NCI-H446 (cell line): Measurements from ENCODE around the gene CD52.

Experiments
- DNase-seq, 2 experiments: peaks; one replicate each; lab custom pipeline; 2025; lab: John Stamatoyannopoulos, UW

CD52 gene

DNA sequence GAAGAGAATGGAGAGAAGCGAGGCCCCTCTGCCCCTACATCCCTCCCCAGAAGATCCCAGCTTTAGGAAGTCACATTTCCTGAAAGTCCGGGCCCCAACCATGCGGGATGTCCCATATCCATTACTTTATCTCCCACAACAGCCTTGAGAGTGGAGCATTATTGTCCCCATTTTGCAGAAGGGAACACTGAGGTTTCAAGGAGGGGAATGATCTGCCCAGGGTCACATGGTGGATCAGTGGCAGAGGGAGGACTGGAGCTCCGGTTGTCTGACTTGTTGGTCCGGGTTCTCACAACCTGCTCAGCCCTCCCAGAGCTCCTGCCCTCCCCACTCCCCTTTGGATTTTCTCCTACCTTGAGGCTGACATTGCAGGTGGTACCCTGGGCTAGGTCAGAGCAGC is 38.3 kb downstream of the CD52 start:
- DNase-seq = no peak

DNA sequence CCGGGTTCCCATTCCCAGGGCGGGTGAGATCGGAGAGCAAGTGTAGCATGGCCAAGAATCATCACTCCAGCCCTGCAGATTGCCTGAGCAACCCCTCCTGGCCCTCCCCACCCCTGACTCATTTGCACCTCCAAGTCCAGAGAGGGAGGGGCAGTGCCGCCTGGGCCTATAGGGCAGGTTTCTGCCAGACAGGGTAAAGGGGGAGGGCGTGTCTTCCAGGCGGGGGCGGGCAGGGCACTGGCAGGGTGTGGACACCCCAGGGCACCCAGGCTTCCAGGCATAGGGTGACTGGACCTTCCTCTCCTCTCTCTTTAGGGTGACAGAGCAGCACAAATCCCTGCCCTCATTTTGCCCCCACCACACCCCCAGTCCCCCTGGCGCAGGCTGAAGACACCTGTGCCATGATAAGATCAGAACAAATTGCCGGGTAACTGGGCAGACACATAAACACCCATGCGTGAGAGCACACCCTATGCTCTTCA is 39.4 kb downstream of the CD52 start:
- DNase-seq = no peak

DNA sequence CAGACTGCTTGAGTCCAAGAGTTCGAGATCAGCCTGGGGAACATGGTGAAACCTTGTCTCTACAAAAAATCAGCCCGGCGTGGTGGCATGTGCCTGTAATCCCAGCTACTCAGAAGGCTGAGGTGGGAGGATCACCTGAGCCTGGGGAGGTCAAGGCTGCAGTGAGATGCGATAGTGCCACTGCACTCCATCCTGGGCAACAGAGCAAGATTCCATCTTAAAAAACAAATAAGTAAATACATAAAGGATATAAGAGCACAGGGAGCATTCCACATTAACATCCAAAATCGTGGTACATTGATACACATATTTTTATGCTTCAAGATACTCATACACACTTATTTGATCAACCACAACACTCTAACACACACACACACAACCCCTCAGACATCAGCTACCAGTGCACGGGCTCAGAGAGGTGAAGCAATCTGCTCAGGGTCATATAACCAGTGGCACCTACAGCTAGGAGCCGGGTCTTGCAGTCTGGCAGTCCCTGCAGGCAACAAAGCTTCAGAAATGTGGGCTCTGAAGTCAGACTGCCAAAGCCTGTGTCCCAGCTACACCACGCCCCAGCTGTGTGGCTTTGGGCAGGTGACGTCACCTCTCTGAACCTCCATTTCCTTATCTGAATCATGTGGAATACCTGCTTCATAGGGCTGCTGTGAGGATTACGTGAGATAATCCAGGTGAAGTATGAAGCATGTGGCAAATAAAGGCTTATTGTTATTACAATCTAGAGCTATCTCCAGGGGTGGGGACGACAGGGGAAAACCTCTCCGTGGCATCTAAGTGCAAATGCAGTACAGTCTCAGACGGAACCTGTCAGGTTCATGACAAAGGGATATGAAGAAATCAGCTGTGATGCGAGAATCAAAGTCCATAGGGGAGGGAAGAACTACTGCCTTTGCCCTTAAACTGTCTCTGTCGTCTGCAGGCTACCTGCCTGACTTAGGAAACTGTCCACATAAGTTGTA is 40.9 kb downstream of the CD52 start:
- DNase-seq = no peak

DNA sequence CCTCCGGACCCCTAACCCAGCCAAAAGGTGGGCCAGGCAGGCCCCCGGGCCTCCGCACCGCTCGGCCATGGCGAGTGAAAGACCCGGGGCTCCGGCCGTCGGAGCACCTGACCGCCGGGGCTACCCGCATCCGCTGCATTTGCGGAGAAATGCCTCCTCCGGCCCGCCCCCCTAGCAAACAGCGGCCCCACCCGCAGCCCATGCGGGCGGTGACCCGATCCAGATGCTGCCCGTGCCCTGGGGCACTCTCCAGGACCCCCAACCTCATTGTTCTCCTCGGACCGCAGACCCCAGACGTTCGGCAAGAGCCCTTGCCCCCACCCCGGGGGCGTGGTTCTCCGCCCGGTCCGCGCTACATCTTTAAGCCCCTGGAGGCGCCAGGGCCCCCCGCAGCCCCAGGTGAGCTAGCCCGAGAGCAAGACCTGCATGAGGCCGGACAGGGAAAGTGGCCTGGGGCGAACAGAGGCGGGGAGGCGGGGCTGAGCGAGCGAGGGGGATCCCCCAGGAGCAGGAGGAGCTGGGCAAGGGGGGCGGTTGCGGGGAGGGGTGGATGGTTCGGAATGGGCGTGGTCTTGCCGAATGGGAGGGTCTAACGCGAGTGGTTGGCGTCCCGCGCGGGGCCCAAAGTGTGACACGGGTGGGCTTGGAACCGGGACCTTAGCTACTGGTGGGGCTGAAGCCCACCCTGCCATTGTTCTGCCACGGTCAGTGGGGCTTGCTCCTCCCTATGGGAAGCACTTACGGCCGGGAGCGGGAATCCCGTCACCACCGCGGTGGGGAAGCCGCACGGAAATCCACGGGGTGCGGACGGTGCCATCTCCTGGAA is 42.4 kb downstream of the CD52 start:
- DNase-seq = no peak

DNA sequence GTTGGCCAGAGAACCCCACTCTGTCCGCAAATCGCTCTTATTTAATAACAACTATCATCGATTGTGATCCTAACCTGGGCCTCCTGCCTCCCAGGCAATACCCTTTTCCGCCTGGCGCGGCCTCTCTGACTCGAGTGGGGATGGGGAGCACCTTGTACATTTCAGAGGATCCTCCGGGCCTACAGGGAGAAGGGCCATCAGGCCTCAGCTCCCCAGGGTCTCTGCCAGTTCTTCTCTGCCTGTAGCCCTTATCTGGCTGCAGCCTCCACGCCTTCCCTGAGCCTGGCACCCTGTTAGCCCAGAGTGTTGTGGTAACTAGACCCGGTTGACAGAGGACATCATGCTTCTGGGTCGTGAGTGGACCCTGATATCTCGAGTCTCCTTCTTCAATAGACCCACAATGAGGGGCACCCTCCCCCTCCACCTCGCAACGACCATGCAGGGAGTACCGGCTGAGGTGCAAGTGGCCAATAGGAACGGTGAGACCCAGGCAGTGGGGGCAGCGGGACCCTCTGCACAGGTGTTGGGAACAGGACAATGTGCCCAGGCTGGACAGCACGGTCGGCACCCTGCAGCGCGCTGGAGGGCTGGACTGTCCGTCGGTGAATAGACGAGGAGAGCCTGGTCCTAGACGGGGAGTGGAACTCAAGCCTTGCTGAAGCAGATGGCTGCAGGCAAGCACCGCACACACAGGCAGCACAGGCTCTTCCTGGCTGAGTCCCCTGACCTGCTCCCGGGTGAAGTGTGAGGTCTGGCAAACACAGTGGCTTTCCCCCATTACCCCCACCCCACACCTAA is 43.2 kb downstream of the CD52 start:
- DNase-seq = no peak

DNA sequence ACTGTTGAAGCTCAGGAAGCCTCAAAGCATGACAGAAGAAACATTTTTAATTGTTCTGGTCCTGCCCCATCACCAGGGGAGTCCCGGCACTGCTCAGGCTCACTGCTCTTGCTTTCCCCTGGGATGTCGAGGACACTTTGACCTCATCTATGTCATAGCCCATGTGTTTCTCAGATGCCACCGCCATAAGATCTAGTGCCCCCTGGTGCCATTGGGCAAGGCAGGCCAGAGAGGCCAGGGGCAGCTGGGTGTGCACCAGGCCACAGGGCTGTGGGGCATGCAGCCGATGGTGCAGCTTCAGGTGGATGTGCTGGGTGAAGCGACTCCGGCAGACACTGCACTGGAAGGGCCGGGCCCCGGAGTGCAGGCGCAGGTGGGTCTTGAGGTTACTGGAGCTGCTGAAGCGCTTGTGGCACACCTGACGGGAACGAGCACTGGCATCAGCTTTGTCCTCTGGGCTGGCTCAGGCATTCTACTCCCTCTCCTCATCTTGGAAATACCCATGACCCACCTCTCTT is 43.9 kb downstream of the CD52 start:
- no peak for DNase-seq

DNA sequence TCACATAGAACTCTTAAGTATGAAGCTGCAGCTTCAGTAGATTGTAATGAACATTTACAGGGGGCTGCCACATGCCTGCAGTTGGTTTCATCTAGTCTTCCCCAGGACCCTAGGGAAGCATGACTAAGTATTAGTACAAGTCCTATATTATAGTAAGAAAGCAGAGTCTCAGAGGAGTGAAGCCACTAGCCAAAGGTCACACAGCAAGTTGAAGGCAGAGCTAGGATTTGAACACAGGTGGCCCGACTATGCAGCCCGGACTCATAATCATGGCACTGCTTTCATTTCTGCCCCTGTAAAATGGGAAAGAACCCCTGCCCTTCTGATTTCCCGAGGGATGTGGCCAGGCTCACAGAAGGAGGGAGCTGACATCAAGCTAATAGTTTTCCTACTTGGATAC is 44.6 kb downstream of the CD52 start:
- DNase-seq = no peak

DNA sequence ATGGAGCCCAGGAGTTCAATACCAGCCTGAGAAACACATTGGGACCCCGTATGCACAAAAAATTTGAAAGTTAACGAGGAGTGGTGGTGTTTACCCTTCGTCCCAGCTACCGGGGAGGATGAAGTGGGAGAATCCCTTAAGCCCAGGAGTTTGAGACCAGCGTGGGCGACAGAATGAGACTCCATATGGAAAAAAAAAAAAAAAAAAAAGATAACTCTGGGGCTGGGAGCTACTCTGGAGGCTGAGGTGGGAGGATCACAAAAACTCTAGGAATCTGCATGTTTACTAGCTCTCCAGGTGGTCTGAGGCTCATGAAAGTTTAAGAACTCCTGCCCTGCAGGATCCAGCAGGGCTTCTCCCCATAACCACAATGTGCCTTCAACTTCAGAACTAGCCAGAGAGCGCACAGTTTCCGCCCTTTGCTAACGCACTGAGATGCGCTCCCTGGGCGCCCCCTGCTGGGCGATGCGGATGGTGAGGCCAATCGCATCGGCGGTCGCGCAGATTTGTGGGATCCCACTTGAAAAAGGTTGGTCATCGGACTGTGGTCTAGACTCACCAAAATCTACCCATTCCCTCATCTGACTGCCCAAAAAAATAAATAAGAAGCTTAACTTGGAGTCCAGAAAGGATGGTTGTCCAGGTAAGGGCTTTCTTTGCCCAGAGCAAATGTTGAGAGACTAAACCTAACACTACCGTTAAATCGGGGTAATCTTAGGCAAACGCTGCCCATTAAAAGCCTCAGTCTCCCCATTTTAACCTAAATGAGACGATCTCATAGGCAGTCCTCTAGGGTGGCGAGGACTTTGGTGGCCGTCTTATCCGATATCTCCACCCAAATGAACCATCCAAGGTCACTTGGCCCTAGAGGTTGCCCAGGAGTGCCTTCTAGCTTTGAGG is 46.0 kb downstream of the CD52 start:
- peak in 1 of 2 experiments; percentile 34 for DNase-seq

DNA sequence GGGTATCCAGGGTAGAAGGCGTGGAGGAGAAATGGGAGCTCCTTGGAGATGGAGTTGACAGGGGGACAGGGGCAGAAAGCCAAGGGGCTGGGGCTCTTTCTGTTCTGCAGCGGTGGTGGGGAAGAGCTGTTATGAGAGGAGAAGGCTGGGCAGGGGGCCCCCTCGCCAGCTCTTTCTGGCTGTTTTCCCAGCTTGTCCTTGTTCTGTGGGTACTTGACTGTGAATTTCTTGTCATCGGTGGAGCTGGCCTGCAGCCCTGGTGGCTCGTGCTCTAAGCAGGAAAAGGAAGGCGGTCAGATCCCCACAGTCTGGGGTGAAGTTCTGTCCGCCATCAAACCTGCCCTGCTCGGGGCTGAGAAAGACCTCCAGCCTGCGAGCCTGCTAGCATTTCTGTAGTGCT is 47.2 kb downstream of the CD52 start:
- peak in 1 of 2 experiments; percentile 71 for DNase-seq

DNA sequence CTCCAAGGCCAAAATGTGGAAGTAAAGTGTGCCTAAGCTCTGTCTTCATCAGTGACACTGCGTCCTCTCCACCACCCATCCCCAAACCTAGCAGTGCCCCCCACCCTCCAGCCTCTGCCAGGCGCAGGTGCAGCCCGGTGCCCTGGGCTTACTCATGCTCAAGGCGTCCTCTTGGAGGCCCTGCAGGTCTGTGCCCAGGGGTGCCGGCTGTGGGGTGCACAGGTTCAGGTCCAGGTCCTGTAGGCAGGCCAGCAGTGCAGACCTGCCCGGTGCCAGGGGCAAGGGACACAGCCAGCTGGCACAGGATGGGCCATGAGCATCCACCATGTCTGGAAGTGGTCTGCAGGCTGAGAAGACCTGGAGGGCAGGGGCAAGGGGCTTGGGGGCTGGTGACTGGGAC is 49.7 kb downstream of the CD52 start:
- DNase-seq = no peak

DNA sequence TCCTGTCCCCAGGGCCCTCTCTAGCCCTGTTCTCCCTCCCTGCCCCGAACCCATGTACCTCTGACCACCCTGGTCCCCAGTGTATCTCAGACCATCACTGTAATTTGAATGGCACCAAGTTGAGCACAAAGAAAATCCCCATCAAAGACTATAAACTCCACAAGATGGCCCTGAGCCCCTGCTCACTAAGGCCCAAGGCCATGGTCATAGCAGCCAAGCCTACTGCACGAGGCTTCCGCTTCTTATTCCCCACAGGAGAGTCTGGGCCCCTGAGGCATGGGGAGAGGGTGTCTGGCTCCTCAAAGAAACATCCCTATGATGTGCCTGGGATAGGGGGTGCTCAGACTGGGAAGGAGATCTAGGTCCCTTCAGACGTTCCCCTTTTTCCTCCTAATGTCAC is 50.2 kb downstream of the CD52 start:
- DNase-seq = no peak

DNA sequence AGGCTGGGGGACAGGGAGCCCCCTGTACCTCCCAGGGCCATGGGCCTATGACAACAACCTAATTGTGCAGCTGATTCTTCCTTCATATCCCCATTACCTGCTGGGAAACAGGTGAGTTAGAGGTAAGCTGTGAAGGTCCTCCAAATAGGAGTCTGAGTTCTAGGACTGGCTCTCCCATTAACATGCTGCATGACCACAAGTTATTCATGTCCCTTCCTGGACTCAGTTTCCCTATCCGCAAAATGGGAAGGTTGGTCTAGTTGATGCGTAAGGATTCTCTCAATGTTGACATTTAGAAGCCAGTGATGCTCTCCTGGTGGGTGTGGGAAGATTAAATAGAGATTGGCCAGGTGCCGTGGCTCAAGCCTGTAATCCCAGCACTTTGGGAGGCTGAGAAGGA is 50.7 kb downstream of the CD52 start:
- DNase-seq = no peak
